ENCODE measurements around the gene DNAJC5.

The DNAJC5 gene

DNA sequence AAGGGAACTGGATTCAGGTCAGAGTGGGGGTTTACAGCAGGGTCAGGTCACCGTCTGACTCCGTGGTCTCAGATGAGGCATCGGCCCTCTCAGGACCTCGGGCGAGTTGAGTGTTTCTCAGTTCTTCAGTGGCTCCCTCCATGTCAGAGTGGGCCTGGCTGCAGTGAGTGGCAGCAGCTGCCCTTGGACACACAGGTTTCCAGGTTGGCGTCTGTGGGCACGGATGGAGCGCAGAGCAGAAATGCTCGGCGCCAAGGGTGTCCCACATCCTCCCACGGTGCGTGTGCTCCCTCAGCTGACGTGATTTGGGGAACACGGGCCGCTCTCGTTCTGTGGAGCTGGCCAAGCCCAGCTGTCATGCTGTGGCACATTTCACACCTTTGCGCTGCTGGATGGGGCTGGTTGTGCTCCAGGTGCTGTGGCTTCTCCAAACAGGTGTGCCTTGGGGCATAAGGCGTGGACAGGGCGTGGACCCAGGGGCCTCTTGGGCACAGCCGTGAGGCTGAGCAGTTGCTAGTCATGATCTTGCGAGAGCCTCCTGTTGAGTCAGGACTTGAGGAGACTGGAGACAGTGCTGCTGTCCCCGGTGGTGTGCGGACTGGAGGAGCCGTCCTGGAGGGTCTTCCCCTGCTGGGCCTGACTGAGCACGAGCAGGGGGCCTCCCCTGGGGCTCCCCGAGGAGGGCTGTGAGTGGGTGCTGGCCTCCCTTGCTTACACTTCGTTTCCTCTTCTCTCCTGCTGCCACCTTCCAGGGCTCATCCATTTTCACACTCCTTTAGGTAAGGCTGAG is 9.5 kb upstream of the DNAJC5 start:
- no peak for DNase-seq

DNA sequence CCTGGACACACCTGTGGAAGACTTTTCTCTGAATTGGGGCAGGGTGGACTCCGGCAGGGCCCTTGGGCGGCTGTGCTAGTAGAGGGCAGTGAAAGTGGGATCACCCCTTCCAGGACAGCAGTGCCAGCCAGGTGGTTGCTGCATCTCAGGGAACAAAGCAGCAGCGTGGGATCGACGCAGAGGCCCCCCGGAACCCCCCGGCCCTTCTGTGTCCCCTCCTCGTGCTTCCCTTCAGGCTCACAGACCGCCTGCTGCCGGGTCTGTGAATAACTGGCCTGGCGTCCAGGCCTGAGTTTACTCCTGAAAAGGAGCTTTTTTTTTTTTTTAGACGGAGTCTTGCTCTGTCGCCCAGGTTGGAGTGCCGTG is 8.9 kb upstream of the DNAJC5 start:
- no peak for DNase-seq

DNA sequence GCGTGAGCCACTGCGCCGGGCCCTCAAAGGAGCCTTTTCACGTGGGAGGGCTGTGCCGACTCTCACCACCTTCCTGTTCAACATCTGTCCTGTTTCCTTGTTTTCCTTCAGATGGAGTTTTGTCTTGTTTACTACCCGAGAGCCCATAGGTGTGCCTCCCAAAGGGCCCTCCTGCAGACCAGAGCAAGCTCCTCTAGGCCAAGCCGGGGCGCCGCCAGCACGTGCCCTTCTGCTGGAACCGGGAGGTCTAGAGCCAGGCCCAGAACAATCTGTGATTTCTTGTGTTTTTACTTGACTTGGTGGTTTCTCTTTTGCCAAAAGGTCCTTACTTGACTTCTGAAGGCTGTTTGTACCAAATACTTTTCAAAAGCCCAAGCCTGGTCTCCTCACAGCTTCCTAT is 8.0 kb upstream of the DNAJC5 start:
- no peak for DNase-seq

DNA sequence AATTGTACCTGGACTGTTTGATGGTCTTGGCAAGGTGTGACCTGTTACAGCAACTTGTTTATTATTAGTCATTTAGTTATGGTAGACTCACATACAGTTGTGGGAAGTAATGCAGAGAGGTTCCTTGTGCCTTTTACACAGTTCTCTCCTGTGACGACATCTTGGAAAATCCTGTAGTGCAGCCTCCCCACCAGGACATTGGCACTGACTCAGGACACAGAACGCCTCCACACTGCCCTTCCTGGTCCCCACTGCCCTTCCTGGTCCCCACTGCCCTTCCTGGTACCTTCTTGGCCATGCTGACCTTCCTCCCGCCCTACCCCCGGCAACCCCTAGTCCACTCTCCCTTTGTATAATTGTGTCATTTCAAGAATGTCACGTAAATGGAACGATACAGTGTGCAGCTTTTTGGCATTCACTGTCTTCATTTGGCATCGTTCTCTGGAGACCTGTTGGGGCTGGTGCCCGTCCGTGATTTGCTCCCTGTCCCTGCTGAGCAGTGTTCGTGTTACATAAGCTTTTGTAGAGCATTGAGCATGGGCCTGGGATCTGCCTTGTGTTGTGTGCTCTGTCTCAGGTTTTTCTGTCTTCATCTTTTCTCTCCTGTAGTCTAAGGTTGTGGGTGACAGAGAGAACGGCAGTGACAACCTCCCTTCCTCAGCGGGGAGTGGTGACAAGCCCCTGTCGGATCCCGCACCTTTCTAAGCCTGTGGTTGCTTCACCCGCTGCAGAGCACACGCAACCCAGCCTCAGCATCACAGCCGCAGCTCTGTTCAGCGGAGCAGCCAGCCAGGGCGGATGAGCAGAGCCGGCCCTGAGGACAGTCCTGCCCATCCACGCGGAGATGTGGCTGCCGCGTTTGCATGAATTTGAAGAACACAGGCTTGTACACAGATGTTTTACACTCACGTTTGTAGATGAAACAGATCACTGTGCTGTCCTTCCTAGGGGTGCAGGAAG is 5.4 kb upstream of the DNAJC5 start:
- no peak for DNase-seq

DNA sequence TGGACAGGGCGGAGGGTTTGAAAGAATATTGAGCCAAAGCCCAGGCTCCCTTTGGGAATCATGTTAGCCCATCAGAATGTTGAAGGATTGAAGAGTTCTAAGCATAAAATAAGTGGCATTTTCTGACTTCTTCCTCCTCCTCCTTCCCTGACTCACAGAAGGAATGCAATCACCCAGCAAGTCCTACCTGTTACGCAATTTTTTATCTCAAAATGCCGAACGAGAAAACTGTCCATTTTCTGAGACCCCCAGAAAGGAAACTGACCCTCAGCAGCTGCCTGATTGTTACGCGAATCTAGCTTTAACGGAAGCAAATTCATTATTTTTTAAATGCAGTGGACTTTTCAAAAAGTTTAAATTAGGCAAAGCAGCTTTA is 4.7 kb upstream of the DNAJC5 start:
- DNase-seq: no peak

DNA sequence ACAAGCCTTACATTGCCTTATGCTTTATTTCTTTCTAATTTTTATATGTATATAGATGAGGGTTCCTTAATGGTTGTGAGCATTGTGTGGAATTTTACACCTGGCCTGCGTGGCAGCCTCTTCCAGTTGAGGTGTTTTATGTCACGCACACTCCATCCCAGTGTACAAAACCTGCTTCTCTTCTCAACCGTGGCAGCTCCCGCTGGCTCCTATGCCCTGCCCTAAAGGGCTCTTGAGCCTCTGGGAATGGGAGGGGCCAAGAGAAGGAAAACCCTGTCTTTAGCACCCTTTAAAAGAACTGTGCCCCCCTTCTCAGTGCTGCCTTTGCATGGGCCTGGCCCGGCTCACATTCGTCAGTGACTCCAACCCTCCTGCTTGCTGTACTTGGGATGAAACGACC is 4.3 kb upstream of the DNAJC5 start:
- no peak for DNase-seq

DNA sequence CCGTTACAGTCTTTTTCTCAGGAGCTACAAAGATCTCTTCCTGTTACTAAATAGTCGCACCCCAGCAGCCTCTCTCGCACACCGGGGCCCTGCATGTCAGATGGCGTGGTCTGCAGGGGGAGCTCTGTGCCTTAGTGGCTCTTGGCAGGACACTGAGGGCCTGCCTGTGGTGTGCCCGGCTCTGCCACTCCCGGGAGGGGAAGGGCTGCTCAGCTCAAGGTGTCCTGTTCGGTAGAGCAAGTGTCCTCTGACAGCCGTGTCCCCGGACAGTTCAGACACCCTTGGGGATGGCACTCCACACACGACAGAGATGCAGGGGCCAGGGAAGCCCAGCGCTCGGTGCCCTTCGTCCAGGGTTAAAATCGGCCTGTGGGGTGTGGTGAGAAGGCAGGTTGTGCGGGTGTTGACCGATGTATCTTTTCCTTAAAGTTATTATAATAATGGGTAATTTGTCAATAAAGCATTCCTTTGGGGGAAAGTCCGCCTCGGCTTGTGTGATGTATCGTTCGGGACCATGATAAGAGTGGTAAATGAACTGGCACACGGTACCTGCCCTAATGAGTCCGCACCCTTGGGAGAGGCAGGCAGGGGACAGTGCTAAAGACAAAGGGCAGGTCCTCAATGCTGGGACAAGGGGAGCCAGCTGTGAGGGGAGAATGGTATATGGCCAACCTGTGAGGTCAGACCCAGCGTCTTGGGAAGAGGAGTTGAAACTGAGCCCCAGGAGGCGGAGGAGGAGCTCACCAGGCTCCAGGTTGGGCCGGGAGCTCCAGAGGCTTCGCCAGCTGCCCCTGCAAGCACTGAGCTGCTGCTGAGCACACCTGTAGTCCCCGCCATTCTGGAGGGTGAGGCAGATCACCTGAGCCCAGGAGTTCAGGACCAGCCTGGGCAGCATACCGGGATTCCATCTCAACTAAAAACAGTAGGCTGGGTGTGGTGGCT is 3.6 kb upstream of the DNAJC5 start:
- no peak for DNase-seq

DNA sequence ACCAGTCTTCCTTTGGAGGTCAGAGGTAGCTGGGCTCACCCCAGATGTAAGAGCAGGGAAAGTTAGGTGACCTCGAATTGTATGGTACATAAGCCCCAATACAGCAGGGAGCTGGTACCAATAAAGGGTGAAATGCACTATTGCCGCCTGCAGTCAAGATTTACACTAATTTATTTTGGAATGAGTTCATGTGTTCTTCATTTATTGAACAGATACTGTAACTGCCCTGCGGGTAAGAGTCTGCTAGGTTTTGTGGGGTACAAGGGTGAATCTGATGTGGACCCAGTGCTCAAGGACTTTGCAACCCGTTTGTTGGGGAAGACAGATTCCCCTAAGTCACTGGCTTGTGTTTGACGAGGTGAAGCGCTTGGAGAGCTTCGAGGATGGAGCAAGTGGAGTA is 2.5 kb upstream of the DNAJC5 start:
- no peak for DNase-seq

DNA sequence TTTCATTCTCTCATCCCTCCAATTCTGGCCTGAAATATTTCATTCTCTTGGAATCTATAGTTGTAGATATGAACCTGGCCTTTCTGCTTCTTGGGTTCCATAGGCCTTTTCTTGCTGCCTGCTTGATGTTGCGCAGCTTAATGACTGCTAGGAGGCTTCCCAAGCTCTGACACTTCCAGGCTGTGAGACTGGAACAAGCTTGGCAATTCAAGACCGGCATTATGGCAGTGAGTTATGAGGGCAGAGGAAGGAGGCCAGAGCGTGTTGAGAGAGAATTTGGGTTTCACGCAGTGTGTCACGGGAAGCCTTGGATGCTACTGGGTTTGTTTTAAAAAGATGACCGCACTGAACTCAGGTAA is 948 bp upstream of the DNAJC5 start:
- DNase-seq: no peak

DNA sequence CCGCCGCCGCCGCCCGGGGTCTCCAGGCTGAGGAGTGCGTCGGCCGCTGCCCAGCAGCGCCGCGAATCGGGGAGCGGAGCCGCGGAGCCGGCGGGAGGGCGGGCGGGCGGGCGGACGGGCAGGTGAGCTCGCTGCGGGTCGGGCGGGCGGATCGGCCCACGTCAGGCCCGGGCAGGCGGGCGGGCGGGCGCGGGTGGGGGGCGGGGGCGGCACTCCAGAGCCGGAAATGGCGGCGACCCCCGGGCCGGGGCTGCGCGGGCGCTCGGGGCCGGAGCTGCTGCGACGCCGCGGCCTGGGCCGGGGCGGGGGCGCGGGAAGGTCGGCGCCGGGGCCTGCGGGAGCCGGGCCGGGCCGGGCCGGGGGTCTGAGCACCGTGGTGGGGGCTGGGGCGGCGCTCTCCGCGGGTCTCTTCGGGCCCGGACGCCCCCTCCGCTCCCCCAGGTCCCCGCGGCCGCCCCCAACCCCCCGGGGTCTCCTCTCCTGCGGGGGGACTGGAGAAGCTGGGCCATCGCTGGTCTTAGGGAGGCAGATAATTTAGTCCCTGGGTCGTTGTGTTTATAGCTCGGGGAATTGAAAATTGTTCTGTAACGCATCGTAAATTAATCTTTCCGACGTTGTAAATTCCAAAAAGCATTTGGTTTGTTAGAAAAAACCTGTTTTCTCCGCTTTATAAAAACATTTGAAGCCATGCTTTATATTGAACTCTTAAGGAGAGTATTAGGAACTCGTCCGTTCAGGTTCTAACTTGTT is 451 bp downstream of the DNAJC5 start:
- DNase-seq: no peak

DNA sequence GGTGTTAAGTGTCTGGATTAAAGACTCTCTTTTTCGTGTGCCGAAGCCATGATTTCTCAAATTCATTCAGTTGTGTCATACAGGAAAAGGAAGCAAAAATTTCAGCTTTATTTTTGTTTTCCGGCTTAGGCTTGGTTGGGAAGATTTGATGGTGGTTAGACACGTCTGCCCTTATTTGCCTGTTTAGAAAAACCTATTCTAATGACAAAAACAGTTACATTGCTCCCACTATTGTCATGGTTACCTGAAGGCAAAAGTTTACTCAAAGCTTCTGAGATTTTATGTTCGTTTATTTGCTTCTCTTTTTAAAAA is 982 bp downstream of the DNAJC5 start:
- peak; percentile 60 for DNase-seq

DNA sequence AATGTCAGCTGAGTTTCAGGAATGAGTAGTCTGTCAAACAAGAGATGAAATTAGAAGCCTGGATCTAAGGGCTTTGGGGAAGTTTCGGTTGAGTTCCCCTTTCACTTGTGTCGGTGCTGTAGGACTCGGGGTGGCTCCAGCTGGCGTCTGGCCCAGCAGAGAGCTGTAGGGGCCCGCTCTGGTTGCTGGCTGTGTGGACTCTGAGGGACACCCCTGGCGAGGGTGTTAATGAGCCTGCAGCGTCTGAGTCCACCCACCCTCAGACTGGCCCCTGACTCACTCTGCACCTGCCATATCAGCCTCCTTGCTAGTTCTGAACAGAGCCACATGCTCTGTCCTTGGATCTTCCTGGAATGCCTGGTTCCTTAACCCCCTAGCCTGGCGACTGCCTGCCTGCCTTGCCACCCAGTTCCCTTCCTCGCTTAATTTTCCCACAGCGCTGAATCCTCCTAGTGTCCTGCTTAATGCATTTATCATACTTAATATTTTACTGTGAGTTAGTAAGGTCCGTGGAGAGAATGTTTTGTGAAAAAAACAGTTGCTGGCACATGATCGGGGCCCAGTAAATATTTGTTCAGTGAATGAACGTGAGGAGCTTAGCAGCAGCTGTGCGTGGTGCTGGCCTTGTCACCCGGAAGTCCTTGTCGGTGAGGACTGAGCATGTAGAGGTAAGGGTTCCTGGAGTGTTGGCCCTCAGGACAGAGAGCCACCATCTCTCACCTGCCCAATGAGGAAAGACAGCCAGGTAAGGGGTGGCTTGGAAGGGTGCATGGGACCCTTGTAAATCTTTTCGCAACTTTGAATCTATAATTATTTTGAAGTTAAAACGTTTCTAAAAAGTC is 1.6 kb downstream of the DNAJC5 start:
- DNase-seq: peak; percentile 22

DNA sequence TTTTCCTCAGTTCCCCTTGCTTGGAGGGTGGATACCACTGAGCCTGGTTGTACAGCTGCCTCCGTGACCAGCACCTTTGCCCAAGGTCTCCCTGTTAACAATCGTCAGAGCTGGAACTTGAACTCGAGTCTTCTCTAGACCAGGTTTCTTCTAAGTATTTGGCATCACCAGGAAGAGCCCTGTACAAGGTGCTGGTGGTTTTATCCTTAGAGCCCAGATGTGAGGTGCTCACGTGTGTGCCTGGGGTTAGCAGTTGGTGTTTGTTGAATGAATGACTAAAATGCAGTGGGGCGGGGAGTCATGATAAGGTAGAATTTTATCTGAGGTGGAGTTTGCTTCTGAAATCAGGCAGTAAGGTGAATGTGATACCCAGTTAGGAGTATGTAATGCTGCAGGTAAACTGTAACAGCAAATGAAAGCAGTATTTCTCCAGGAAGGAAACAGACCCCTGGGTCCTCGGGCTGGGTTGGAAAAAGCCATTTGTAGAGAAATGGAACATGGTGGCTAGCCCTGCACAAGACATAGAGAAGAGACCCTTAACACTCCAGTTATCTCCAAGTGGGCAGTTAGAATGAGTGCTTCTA is 3.1 kb downstream of the DNAJC5 start:
- DNase-seq: no peak

DNA sequence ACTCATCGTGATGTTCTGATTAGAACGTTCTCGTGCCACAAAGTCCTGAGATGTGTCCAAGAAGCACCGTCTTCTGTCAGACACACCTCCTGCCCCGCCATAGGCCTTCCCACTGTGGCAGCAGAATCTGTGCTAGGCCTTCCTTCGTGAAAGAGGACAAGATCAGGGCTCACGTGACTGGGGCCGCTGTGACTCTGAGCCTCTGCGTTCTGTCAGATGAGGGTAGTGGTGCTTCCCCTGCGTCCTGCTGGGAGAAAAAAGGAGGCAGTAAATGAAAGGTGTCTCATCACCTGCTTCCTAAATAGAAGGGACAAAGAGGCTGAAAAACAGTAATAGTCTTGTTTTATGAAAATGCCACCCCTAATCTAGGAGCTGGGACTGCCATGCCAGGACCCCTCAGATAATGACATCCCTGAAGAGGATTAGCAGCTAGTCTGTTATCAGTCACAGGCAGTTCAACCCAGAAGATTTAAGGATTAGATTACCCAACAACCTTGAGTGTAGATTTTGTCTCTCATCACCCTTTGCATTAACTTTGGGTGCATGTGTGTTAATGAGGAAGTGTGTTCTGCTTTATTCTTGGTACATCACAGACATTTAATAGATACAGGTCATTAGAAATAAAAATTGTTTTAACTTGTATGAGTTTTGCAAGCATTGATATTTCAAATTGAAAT is 4.1 kb downstream of the DNAJC5 start:
- no peak for DNase-seq

DNA sequence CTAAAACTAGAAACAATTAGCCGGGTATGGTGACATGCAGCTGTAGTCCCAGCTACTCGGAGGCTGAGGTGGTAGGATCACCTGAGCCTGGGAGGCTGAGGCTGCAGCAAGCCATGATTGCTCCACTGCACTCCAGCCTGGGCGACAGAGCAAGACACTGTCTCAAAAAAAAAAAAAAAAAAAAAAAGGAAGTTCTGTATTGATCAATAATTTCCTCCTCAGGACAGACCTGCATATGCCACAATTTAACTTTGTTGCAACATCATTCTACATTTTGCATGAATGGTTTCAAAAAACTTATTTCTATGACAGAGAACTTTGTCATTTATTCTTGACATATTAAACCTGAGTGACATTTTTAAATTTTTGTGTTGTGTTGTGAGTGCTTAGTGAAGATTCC is 5.5 kb downstream of the DNAJC5 start:
- no peak for DNase-seq

DNA sequence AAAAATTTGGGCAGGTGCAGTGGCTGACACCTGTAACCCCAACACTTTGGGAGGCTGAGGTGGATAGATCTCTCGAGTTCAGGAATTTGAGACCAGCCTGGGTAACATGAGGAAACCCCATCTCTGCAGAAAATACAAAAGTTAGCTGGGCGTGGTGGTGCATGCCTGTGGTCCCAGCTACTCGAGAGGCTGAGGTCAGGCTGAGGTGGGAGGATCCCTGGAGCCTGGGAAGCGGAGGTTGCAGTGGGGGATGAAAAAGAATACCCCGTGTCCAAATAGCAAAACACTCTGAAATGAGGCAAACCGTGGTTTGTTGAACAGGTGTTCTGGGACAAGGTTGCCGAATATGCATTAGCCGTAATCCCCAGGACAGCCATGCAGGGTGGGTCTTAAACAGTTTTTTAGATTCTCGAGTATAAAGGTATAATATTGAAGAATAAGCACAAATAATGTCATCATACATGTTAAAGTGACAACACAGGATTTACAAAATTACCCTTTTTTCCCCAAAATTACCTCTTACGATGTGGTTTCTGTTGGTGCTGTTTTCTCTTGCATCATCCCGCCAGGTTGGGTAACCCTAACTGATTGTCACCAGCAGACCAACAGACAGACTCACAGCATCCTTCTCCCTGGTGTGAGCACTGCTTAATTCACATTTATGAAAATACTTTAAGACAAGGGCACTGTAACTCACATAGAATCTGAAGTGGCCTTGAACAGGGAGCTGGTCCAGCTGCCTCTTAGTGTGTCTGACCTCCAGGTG is 9.1 kb downstream of the DNAJC5 start:
- DNase-seq: no peak

DNA sequence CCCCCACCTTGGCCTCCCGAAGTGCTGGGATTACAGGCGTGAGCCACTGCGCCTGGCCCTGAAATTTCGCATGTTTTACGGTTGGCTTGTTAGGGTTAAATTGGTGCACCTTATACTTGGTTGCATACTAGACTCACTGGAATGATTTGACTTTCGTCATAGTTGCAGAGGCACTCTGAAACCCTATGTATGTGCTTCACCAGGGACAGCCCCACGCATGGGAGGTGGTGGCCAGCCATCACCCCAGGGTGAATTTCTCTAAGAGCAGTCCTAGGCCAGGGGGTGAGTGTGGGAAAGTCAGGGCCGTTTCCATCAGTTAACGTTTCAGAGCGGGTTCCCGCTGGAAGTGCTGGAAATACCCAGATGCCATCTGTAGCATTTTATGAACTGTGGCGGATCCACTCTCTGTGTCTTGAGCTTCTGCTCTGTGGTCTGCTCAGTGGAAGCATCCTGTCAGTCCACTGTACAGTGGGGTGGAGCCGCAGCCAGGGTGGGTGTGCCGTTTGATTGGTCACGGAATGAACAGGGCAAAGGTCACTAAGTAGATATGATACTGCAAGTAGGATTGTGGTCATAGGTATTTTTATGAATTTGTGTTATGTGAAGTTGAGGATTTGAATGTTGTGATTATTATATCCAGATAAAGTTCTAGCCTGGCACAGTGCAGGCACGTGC is 13.2 kb downstream of the DNAJC5 start:
- DNase-seq: no peak

DNA sequence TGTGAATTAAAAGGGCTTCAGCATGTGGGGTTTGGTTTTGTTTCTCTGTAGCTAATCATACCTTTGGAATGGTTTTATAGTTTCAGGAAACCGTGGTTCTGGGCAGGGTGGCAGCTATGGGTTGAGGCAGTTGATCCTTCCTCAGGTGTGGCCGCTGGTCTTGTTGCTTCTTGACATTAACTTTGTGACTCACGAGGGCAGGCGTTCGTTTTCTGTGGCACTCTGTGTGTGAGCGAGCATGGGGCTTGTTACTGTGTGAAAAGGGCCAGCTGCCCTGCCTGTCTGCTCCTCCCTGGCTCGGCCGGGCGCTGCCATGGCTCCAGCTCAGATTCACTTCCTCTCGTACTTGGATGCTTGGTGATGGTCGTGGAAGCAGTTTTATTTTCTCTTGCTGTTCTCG is 16.2 kb downstream of the DNAJC5 start:
- no peak for DNase-seq

DNA sequence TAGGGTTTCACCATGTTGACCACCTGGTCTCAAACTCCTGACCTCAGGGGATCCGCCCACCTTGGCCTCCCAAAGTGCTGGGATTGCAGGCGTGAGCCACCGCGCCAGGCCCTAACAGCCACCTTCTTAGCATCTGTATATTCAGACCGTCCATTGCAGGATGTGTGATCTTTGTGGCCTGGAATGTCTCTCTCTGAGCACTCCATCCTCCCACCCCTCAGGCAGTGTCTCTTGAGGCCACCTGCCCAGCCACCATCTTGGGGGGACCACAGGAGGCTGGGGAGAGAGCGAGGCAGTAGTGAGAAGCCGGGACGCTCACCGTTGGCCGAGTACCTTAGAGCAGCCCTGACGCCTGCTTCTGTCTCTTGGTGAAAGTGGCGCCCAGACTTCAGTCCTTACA is 18.8 kb downstream of the DNAJC5 start:
- DNase-seq: no peak

Data from CD4-positive, alpha-beta T cell treated with Interleukin-10 for 1 hour (primary cell).